ENCODE data around the gene ESYT2.
A peak's percentile ranks its signal among the peaks of the same experiment; 100 is the strongest.
"Not testable (repeated sequence)": the region's sequence is repeated elsewhere in the genome, so short reads cannot be mapped to it uniquely, and the experiment has no call there.

ESYT2 gene, protein sequence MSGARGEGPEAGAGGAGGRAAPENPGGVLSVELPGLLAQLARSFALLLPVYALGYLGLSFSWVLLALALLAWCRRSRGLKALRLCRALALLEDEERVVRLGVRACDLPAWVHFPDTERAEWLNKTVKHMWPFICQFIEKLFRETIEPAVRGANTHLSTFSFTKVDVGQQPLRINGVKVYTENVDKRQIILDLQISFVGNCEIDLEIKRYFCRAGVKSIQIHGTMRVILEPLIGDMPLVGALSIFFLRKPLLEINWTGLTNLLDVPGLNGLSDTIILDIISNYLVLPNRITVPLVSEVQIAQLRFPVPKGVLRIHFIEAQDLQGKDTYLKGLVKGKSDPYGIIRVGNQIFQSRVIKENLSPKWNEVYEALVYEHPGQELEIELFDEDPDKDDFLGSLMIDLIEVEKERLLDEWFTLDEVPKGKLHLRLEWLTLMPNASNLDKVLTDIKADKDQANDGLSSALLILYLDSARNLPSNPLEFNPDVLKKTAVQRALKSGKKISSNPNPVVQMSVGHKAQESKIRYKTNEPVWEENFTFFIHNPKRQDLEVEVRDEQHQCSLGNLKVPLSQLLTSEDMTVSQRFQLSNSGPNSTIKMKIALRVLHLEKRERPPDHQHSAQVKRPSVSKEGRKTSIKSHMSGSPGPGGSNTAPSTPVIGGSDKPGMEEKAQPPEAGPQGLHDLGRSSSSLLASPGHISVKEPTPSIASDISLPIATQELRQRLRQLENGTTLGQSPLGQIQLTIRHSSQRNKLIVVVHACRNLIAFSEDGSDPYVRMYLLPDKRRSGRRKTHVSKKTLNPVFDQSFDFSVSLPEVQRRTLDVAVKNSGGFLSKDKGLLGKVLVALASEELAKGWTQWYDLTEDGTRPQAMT

DNA sequence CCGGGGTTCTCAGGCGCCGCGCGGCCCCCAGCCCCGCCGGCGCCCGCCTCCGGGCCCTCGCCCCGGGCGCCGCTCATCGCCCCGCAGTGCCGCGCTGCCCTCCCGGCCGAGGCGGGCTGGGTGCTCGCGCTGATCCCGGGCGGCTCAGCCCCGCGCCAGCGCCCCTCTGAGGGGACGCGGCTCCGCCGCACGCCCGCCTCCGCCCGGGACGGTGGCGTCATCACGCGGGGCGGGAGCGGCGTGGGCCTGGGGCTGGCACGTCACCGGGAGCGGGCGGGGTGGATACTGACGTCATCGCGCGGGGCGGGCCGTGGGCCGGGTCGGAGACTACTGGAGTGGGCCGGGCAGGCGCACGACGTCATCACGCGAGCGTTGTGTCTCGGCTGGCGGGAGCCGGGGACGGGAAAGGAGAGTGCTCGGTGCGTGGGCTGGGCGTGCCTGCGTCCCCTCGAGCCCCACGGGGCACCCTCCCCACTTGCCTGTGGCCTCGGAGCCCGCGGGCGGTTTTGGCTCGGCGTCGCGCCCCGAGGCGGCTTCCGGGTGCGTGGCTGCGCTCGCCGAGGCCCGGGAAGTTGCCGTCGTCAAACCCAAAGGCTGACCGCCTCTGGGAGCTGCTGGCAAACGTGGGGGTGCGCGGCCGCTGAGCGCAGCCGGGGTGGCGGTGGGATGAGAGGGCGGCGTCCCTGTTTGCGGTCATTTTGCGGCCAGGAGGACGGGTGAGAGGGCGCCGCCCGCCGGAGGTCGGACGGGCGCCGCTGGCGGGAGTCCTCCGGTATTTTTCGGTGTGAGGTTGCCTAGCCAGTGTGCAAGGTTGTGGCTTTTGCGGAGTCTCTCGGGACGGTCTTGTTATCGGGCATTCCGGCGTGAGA lies at the start of gene ESYT2:
Gene ESYT2, minus strand, starts transcription at position 168 of the 869 bp plus-strand sequence. Its CDS starts 91 bp downstream, at position 77.
- DNase-seq, result peak; percentile 98 to 99

DNA sequence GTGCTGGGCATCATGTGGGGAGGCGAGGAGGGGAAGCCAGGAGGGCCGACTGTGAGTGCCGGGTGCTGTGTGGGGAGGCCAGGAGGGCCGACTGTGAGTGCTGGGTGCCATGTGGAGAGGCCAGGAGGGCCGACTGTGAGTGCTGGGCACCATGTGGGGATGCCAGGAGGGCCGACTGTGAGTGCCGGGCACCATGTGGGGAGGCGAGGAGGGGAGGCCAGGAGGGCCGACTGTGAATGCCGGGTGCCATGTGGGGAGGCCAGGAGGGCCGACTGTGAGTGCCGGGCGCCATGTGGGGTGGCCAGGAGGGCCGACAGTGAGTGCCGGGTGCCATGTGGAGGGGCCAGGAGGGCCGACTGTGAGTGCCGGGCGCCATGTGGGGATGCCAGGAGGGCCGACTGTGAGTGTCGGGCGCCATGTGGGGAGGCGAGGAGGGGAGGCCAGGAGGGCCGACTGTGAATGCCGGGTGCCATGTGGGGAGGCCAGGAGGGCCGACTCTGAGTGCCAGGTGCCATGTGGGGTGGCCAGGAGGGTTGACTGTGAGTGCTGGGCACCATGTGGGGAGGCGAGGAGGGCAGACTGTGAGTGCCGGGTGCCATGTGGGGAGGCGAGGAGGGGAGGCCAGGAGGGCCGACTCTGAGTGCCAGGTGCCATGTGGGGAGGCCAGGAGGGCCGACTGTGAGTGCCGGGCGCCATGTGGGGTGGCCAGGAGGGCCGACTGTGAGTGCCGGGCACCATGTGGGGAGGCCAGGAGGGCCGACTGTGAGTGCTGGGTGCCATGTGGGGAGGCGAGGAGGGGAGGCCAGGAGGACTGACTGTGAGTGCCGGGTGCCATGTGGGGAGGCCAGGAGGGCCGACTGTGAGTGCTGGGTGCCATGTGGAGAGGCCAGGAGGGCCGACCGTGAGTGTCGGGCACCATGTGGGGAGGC lies 49.1 kb upstream of the ESYT2 start:
- not testable (repeated sequence) for DNase-seq

DNA sequence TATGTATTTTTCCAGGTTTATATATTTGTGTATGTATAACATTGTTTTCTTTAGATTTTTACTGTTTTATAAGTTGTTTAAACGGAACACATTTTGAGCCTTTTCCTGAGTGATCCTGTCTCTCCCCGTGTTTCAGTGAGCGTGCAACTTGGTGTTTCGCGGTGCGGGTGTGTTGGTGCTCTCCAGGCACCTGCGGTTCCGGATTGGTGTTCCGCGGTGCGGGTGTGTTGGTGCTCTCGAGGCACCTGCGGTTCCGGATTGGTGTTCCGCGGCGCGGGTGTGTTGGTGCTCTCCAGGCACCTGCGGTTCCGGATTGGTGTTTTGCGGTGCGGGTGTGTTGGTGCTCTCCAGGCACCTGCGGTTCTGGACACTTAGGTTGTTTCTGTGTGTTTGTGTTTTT lies 47.7 kb upstream of the ESYT2 start:
- no peak for DNase-seq

DNA sequence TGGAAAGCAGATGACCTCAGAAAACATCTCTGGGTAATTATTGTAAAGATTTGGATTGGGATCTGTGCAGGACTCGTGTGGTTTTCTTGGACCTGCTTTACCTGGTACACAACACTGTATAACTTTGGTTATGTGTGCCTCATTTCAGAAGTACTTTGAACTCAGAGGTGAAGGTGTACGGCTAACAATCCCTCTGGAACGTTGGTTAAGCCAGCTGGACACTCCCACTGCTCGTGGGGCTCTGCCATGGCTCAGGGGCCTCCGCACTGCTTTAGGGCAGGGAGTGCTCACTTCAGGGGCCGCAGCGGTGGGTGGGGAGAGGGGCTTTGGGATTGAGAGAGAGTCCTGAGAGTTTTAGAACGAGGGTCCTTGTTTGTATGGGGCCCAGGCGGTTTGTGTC lies 40.6 kb upstream of the ESYT2 start:
- DNase-seq, result no peak

- no peak for DNase-seq
Observed at GRCh38 chr7:158868764-158869410, 39.6 kb upstream of the ESYT2 start.

- no peak for DNase-seq
Observed at GRCh38 chr7:158867214-158867984, 38.1 kb upstream of the ESYT2 start.

DNA sequence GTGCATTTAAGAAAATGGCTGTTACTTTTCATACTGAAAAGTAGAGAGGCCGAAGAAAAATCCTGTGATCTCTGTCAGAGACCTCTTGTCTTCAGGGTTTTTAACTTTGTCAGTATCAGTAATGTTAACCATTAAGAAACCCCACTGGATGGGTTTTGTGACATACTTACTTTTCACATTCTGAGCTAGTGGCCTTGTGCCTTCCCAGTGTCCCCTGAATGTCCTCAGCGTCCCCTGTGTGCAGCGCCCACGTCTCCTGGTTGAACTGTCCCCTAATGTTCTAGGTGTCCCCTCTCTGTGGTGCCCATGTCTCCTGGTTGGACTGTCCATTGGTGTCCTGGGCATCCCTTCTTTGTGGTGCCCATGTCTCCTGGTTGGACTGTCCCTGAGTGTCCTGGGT lies 36.7 kb upstream of the ESYT2 start:
- DNase-seq, result no peak

DNA sequence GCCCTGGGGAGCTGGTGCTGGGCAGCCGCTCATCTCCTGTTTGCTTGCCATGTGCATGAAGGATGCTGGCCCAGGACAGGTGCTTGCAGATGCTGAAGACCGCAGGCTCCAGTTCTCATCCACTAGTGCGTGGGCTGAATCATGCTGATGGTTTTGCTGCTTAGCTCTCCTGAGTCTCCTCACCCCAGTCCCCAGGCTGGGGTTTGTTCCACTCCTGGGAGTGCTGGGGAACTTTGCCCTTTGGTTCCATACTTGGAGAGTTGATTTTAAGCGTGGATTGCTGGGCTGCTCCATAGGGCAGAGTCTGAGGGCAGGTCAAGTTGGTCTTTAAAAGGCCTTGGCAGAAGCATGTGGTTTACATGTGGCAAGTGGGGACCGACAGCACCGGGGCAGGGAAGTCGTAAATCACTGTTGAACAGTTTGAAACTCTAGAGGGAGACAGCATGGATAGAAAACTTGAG lies 36.2 kb upstream of the ESYT2 start:
- no peak for DNase-seq

DNA sequence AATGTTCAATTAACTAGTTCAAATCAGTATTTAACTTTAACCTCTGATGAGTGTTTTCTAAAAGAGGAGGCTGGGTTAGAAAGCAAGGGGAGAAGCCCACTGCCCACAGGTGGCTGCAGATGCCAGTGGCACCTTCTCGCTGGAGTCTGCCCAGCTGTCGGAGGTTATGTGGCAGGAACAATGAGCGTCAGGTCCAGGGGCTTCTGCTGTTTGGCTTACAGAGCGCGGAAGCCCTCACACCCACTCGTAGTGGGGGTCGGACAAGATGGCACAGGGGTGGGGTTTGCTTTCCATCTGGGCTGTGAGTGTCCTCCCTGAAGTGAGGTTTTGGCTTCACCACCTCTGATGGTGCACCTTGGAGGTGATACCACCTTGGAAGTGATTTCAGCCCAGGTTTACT lies 35.5 kb upstream of the ESYT2 start:
- no peak for DNase-seq

GRCh38 chr7:158864507-158864820 lies 35.2 kb upstream of the ESYT2 start:
- DNase-seq, result no peak

DNA sequence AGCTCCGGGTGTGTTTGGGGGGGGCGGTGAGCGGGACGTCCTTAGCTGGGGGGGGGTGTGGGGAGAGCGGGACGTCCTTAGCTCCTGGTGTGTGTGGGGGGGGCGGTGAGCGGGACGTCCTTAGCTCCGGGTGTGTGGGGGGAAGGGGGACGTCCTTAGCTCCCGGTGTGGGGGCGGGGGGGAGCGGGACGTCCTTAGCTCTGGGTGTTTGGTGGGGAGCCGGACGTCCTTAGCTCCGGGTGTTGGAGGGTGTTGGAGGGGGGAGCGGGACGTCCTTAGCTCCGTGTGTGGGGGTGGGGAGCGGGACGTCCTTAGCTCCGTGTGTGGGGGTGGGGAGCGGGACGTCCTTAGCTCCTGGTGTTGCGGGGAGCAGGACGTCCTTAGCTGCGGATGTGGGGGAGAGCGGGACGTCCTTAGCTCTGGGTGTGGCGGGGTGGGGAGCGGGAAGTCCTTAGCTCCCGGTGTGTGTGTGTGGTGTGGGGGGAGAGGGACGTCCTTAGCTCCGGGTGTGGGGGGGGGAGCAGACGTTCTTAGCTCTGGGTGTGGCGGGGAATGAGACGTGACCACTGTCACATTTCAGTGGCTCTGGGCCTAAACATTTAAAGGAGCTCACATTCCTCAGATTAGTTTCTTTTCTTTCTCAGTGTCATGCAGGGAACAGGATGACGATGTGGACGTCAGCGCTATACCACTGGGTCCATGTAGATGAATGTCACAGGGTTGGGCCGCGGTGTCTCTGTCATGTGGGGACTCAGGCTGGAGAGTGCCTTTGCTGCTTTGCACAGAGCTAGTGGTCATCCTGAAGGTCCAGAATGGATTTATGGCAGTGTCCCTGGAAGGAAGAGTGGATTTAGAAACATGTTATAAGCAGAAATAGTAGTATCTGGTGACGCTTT lies 34.5 kb upstream of the ESYT2 start:
- peak; percentile 26 to 31 for DNase-seq

DNA sequence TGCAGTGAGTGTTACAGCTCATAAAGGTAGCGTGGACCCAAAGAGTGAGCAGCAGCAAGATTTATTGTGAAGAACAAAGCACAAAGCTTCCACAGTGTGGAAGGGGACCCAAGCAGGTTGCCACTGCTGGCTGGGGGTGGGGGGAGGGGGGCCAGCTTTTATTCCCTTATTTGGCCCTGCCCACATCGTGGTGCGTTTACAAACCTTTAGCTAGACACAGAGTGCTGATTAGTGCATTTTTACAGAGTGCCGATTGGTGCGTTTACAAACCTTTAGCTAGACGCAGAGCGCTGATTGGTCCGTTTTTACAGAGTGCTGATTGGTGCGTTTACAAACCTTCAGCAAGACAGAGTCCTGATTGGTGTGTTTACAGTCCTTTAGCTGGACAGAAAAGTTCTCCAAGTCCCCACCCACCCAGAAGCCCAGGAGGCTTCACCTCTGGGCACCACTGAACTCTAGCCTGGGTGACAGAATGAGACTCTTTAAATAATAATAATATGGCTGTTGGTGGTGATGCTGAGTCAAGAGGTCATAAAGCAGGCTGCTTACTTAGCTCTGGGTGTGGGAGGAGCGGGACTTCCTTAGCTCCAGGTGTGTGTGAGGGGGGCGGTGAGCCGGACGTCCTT lies 33.8 kb upstream of the ESYT2 start:
- DNase-seq, result peak; percentile 30 to 35

- DNase-seq, result no peak
Observed at GRCh38 chr7:158861936-158862704, 32.8 kb upstream of the ESYT2 start.

GRCh38 chr7:158861004-158861787 lies 31.9 kb upstream of the ESYT2 start:
- no peak for DNase-seq

DNA sequence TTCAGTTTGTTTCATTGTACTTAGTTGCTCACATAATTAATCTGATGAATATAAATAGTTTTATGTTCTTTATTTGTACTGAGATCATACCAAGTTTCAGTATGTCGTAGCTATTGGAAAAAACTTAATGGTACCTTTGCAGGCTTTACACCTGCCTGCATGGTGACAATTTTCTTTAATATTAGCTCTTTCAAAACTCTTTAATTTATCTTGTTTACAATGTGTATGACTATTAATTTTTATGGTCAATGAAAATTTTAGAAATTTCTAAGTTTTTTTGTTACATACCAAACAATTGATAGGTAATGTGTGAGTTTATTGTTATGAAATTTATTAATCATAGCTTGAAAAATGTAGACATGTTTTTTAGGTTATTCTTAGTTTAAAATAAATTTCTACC lies 31.1 kb upstream of the ESYT2 start:
- DNase-seq, result no peak

- DNase-seq, result no peak
Observed at GRCh38 chr7:158858592-158859503, 29.5 kb upstream of the ESYT2 start.
